Adrenal gland (tissue), 5 donors: ENCODE data around the gene SLFN5.

Experiments used
- CTCF ChIP-seq, 6 experiments: fragments of 450-650 bp in 4 of 6; fragments of 200-600 bp in 2 of 6; sonication (generic) in 1 of 6; IDR thresholded peaks; 1 replicate in 5 of 6; 2 replicates in 1 of 6; pipeline versions ENCODE4 v1.5.1 to v1.8.0; 2016 to 2021; ENCODE audit warnings: antibody characterized with exemption in 6 of 6, mild to moderate bottlenecking in 2 of 6, moderate library complexity in 1 of 6
- POLR2A ChIP-seq, 2 donors: fragments of 450-650 bp; IDR thresholded peaks; one replicate each; pipeline ENCODE4 v1.6.1; 2017; ENCODE audit warnings: antibody characterized with exemption in 2 of 2, mild to moderate bottlenecking in 2 of 2, moderate library complexity in 1 of 2
- donor health status: DM: no; HTN: no; CAD: no.

GRCh38 chr17:35314415-35315216 lies 71.7 kb downstream of the SLFN5 start:
- TF ChIP-seq CTCF (IDR thresholded peaks at IDR 0.05) (no peak), POLR2A (IDR thresholded peaks at IDR 0.05) (no peak)
